ENCODE results near the gene UBQLN2.
"Not testable (repeated sequence)": the region's sequence is repeated elsewhere in the genome, so short reads cannot be mapped to it uniquely, and the experiment has no call there.

Gene UBQLN2

GRCh38 chrX:56563231-56564161 lies at the start of gene UBQLN2:
Gene UBQLN2, plus strand, starts transcription at chrX:56563627. Its CDS starts 247 bp downstream, at chrX:56563874.
- peak; percentile 35 to 60 for DNase-seq (ENCODE audit: low read depth in 2 of 2, low spot score in 1 of 2)

- DNase-seq (ENCODE audit: low read depth in 2 of 2, low spot score in 1 of 2): no peak
These were observed 43.8 kb upstream of the UBQLN2 start for GRCh38 chrX:56519642-56520041.

GRCh38 chrX:56529482-56530007 lies 33.9 kb upstream of the UBQLN2 start:
- not testable (repeated sequence) for DNase-seq (ENCODE audit: low read depth in 2 of 2, low spot score in 1 of 2)

- no peak for DNase-seq (ENCODE audit: low read depth in 2 of 2, low spot score in 1 of 2)
These were observed 33.4 kb upstream of the UBQLN2 start for GRCh38 chrX:56530011-56530410.

GRCh38 chrX:56550667-56551066 lies 12.8 kb upstream of the UBQLN2 start:
- DNase-seq (ENCODE audit: low read depth in 2 of 2, low spot score in 1 of 2): no peak

GRCh38 chrX:56554870-56555269 lies 8.6 kb upstream of the UBQLN2 start:
- no peak for DNase-seq (ENCODE audit: low read depth in 2 of 2, low spot score in 1 of 2)

GRCh38 chrX:56557376-56557929 lies 6.0 kb upstream of the UBQLN2 start:
- no peak for DNase-seq (ENCODE audit: low read depth in 2 of 2, low spot score in 1 of 2)

- DNase-seq (ENCODE audit: low read depth in 2 of 2, low spot score in 1 of 2): no peak
These were observed 898 bp downstream of the UBQLN2 start for GRCh38 chrX:56564164-56564885.

GRCh38 chrX:56564921-56565840 lies 1.8 kb downstream of the UBQLN2 start:
- DNase-seq (ENCODE audit: low read depth in 2 of 2, low spot score in 1 of 2): no peak

- DNase-seq (ENCODE audit: low read depth in 2 of 2, low spot score in 1 of 2): no peak
These were observed 6.1 kb downstream of the UBQLN2 start for GRCh38 chrX:56569378-56570057.

- no peak for DNase-seq (ENCODE audit: low read depth in 2 of 2, low spot score in 1 of 2)
These were observed 9.5 kb downstream of the UBQLN2 start for GRCh38 chrX:56572975-56573374.

GRCh38 chrX:56574861-56575260 lies 11.4 kb downstream of the UBQLN2 start:
- no peak for DNase-seq (ENCODE audit: low read depth in 2 of 2, low spot score in 1 of 2)

- DNase-seq (ENCODE audit: low read depth in 2 of 2, low spot score in 1 of 2): no peak
These were observed 13.3 kb downstream of the UBQLN2 start for GRCh38 chrX:56576721-56577120.

GRCh38 chrX:56588397-56589188 lies 25.2 kb downstream of the UBQLN2 start:
- no peak for DNase-seq (ENCODE audit: low read depth in 2 of 2, low spot score in 1 of 2)

- not testable (repeated sequence) for DNase-seq (ENCODE audit: low read depth in 2 of 2, low spot score in 1 of 2)
These were observed 28.4 kb downstream of the UBQLN2 start for GRCh38 chrX:56591830-56592229.

GRCh38 chrX:56600141-56600540 lies 36.7 kb downstream of the UBQLN2 start:
- DNase-seq (ENCODE audit: low read depth in 2 of 2, low spot score in 1 of 2): no peak

- DNase-seq (ENCODE audit: low read depth in 2 of 2, low spot score in 1 of 2): no peak
These were observed 37.6 kb downstream of the UBQLN2 start for GRCh38 chrX:56600987-56601386.

GRCh38 chrX:56615282-56615681 lies 51.9 kb downstream of the UBQLN2 start:
- no peak for DNase-seq (ENCODE audit: low read depth in 2 of 2, low spot score in 1 of 2)
